Activated B cell treated with CpG ODN at 0.5 μM for 24 hours (primary cell): ENCODE measurements around the gene TMEM170A. TPM values are rescaled to one million over a fixed set of nuclear protein-coding genes. Genes with fewer than 3 reads are reported as not detected.

Source experiments
- ATAC-seq: fragments of 200-7000 bp; cut with Tn5 transposase; one replicate; pipeline ENCODE4 v1.10.0; 2021; ENCODE audit warnings: low read depth, mild to moderate bottlenecking, moderate library complexity
- CTCF ChIA-PET: fragments of 350-600 bp; sonication (Branson Sonifier 250); formaldehyde crosslinking; loops from one replicate; lab custom pipeline; 2021; ENCODE audit warnings: antibody characterized with exemption; lab: Charles Lee
- POLR2A ChIA-PET: fragments of 350-600 bp; sonication (Branson Sonifier 250); formaldehyde crosslinking; loops from one replicate; lab custom pipeline; 2021; ENCODE audit warnings: antibody characterized with exemption; lab: Charles Lee
- DNase-seq: peaks from one replicate; pipeline ENCODE4 v3.0.0; 2022
- H3K27ac Mint-ChIP-seq: one replicate; pipeline ENCODE4 v1.8.0; 2020; ENCODE audit warnings: mixed read lengths
- H3K27me3 Mint-ChIP-seq: one replicate; pipeline ENCODE4 v1.8.0; 2021; ENCODE audit warnings: mixed read lengths
- H3K36me3 Mint-ChIP-seq: one replicate; pipeline ENCODE4 v1.8.0; 2021; ENCODE audit warnings: low read depth, mixed read lengths
- H3K4me1 Mint-ChIP-seq: one replicate; pipeline ENCODE4 v1.8.0; 2021; ENCODE audit warnings: mixed read lengths
- H3K4me3 Mint-ChIP-seq: one replicate; pipeline ENCODE4 v1.8.0; 2020; ENCODE audit warnings: mild to moderate bottlenecking, mixed read lengths
- H3K9me3 Mint-ChIP-seq: one replicate; pipeline ENCODE4 v1.8.0; 2020; ENCODE audit warnings: mixed read lengths
- intact Hi-C: fragments of 100-400 bp; cut with micrococcal nuclease; formaldehyde crosslinking; loops from one replicate; pipeline ENCODE4 v1.15.1; 2024
- total RNA-seq: library from RNA; stranded (reverse); gene quantifications from 2 replicates; pipeline ENCODE4 v1.2.3, GENCODE V29; 2022
- TF ChIP-seq, protein P1 (sequence below): fragments of 200-600 bp; IDR thresholded peaks from one replicate; pipeline ENCODE4 v1.8.0; 2022; ENCODE audit warnings: antibody characterized with exemption, mild to moderate bottlenecking

The TMEM170A gene, protein sequence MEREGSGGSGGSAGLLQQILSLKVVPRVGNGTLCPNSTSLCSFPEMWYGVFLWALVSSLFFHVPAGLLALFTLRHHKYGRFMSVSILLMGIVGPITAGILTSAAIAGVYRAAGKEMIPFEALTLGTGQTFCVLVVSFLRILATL
- total RNA-seq, result 25.3 and 28.3 TPM in 2 replicates

- peaks cover 41% of the 10 kb centered on the region for H3K4me1 Mint-ChIP-seq
- intact Hi-C loops, result loop anchor here (1.0 to 10.0 kb wide), 10 partner anchors 31 to 1748 kb away; partner anchors contain the start of genes ADAT1, CFDP1, GABARAPL2 and KARS1
Measured at GRCh38 chr16:75464122-75464918, at the start of gene TMEM170A. Gene TMEM170A, minus strand, starts transcription at chr16:75464689. Its CDS starts 89 bp downstream, at chr16:75464600.

DNA sequence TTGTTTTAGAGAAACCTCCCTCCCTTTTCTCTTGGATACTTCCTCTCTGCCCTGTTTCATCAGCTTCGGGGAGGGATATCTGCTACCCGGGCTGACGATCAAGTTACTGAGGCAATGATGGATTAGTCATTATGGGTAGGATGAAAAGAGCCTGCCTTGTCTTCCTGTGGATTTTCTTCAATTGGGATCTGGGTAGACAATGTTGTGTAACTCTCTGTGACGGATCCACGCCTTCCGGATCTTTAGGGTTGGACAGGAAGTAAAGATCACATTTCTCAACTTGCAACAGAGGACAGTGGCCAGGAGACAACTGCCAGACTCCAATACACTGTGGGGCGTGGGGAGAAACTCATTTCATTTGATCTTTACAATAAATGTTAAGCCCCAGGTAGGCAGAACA lies 42.1 kb upstream of the TMEM170A start:
- TF ChIP-seq, protein P1, sequence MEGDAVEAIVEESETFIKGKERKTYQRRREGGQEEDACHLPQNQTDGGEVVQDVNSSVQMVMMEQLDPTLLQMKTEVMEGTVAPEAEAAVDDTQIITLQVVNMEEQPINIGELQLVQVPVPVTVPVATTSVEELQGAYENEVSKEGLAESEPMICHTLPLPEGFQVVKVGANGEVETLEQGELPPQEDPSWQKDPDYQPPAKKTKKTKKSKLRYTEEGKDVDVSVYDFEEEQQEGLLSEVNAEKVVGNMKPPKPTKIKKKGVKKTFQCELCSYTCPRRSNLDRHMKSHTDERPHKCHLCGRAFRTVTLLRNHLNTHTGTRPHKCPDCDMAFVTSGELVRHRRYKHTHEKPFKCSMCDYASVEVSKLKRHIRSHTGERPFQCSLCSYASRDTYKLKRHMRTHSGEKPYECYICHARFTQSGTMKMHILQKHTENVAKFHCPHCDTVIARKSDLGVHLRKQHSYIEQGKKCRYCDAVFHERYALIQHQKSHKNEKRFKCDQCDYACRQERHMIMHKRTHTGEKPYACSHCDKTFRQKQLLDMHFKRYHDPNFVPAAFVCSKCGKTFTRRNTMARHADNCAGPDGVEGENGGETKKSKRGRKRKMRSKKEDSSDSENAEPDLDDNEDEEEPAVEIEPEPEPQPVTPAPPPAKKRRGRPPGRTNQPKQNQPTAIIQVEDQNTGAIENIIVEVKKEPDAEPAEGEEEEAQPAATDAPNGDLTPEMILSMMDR, result no peak
- Mint-ChIP-seq H3K9me3 (no peaks in the 10 kb centered on the region), H3K27me3 (peaks cover 8% of the 10 kb centered on the region), H3K4me1 (no peaks in the 10 kb centered on the region), H3K4me3 (no peak overlapping the region), H3K36me3 (no peaks in the 10 kb centered on the region), H3K27ac (no peak overlapping the region)
- ATAC-seq, result no peak
- no peak for DNase-seq
- ChIA-PET POLR2A (no interaction called here), CTCF (interaction anchor here (0.7 to 1.0 kb wide), 2 partner anchors 10 to 43 kb away, joined by 3 to 4 read pairs; no protein-coding TSS in a partner anchor)
- intact Hi-C loops, result no loop called here

More at GRCh38 chr16:75464122-75464918, at the start of gene TMEM170A:
- ATAC-seq (peak; percentile 95), DNase-seq (peak; percentile 98)
- CTCF ChIA-PET, result interaction anchor here (1.0 to 1.8 kb wide), 11 partner anchors 8 to 265 kb away, joined by 3 to 12 read pairs (median 4); partner anchors contain the start of gene CHST6
- H3K27ac Mint-ChIP-seq, result peak within 1 kb of the TSS; percentile 89
- POLR2A ChIA-PET, result interaction anchor here (0.5 to 3.1 kb wide), 7 partner anchors 31 to 184 kb away, joined by 3 to 14 read pairs (median 4); partner anchors contain the start of genes ADAT1, CFDP1, KARS1 and TERF2IP
- H3K27me3 Mint-ChIP-seq, result no peaks in the 10 kb centered on the region
- peaks cover 9% of the 10 kb centered on the region for H3K36me3 Mint-ChIP-seq
- TF ChIP-seq, protein P1, result peak; percentile 99
- H3K4me3 Mint-ChIP-seq, result peak within 1 kb of the TSS; percentile 92
- no peaks in the 10 kb centered on the region for H3K9me3 Mint-ChIP-seq

DNA sequence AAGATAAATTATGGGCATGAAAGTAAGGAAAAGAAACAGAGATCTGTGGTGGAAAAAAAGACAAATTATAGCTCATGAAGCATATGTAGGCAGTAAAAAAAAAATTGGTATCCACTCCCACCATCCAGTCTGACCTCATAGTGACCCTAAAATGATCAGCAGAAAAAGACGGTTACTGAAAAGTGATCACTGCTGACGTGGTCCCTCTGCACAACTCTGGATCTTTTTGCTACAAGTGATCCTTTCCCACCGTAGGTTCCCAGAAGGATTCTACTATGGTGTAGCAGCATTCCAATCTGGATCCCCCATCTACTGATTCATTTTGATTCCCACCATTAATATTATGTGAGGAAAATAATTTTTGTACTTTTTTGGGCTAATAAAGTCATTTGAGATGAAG lies 41.6 kb upstream of the TMEM170A start:
- ChIA-PET POLR2A (no interaction called here), CTCF (interaction anchor here (0.7 to 1.0 kb wide), 2 partner anchors 11 to 42 kb away, joined by 3 to 4 read pairs; no protein-coding TSS in a partner anchor)
- ATAC-seq, result no peak
- intact Hi-C loops, result no loop called here
- Mint-ChIP-seq H3K4me1 (no peaks in the 10 kb centered on the region), H3K36me3 (no peaks in the 10 kb centered on the region), H3K27me3 (peaks cover 8% of the 10 kb centered on the region), H3K4me3 (no peak overlapping the region), H3K27ac (no peak overlapping the region), H3K9me3 (no peaks in the 10 kb centered on the region)
- TF ChIP-seq, protein P1, result no peak
- no peak for DNase-seq

DNA sequence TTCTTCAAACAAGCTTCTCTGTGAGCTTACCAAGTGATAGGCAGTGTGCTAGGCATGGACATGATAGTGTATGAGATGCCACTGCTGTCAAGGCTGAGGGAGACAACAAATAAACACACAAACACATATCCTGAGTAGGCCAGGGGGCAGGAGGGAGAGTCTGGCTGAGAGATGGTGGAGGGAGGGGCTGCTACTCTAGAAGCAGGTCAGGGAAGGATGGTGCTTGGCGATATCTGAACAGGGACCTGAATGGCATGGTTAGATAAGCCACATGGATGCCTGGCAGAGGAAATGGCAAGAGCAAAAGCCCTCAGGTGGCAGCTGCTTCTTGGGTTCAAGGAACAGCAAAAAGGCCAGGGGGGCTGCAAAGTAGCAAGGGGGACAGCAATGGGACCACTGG lies 39.3 kb upstream of the TMEM170A start:
- H3K9me3 Mint-ChIP-seq, result no peaks in the 10 kb centered on the region
- ChIA-PET POLR2A (no interaction called here), CTCF (no interaction called here)
- DNase-seq (no peak), ATAC-seq (no peak)
- intact Hi-C loops, result no loop called here
- H3K27ac Mint-ChIP-seq, result no peak overlapping the region
- H3K4me1 Mint-ChIP-seq, result no peaks in the 10 kb centered on the region
- H3K27me3 Mint-ChIP-seq, result peaks cover 14% of the 10 kb centered on the region
- no peaks in the 10 kb centered on the region for H3K36me3 Mint-ChIP-seq
- TF ChIP-seq, protein P1, result no peak
- H3K4me3 Mint-ChIP-seq, result no peak overlapping the region
